SKM-1 (cell line): Measurements from ENCODE around the gene BUD13.

Source experiments
- DNase-seq: peaks from one replicate; lab custom pipeline; 2025; ENCODE audit not compliant: unreplicated experiment; lab: John Stamatoyannopoulos, UW

Gene BUD13

GRCh38 chr11:116720895-116721294 is 51.9 kb downstream of the BUD13 start:
- no peak for DNase-seq

DNA sequence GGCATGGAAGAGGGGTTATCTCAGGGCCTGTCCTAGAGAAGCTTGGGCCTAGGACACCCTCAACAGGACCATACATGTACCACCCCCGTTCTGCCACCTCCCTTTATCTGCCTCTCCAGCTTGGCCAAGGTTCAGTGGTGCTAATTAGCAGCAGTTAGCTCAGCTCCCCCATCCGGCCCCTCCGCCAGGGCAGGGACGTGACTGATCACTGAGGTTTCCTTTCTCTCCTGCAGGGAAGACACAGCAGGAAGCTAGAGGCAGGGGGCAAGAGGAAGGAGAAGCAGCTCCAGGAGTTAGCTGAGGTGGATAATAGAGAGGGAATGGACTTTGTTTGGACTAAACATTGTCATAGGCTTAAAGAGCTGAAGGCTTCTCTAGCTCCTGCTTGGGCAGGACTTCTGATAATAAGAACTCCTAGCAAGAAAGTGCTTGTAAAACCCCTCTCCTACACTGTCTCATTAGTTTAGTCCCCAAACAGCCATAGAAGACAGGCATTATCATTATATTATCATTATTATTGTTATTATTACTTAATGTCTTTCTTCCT is 53.8 kb downstream of the BUD13 start:
- DNase-seq = no peak

DNA sequence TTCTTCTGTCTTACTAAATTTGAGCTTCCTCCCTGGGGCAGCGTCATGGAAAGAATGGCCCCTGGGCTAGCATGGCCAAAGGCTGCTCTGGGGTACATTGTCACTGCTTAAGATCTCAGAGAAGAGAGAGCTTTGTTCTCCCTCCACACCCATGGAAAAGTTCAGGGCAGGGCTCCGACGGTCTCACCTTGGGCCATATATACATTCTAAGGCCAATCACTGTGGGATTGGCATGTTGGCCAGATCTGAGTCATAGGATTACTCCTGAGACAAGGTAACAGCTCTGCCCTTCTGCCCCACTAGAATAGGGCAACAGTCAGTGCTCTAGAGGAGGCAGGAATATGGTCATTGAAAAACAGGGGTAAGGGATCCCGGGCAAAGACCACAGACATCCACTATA is 56.2 kb downstream of the BUD13 start:
- no peak for DNase-seq

GRCh38 chr11:116715383-116715782 is 57.4 kb downstream of the BUD13 start:
- DNase-seq = no peak

DNA sequence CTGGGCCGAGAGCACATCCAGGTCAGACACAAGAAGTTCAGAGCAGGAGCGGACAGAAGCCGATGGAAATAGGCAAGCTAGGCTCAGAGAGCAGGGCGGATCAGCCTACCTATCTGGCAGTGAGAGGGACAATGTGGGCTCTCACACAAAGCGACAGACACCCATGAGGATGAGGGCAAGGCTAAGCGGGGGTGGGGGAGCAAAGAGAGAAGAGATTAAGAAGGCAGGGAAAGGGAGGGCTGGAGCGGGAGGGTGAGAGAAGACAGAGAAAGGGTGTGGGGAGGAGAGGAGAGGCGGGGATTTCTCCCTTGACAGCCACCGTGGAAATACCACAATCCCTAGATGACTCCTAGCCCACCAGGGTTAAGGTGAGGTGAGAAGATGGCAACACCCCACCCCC is 57.9 kb downstream of the BUD13 start:
- DNase-seq = no peak

GRCh38 chr11:116712428-116712827 is 60.4 kb downstream of the BUD13 start:
- DNase-seq = no peak

GRCh38 chr11:116710762-116711161 is 62.0 kb downstream of the BUD13 start:
- no peak for DNase-seq

DNA sequence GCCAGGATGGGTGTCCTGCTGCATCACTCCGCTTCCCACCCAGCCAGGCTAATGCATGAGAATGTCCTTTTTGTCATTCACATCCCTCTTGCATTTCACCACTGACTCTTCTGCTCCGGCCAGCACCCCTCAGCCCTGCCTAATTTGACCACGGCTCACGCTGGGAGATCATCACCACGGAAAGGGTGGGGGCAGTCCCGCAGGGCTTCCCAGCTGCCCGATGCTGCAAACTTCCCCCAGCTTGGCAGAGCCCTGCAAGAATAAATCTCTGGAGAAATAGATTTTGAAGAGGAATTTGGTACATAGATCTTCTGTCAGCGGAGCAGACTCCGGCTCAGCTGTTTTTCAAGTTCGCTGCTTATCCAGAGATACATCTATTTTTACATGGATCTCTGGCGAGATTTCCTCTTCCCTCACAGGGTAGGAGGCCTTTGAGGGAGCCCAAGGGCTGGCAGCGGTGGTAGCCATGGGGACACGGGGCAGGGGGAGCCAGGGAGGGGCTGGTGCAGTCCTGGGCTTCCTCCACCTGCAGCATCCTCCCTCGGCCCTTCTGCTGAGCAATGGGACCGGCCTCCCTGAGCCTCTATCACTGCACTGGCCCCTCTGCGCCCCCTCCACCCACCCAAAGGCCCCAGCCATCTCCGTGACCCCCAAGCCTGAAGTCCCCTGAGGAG is 62.6 kb downstream of the BUD13 start:
- DNase-seq = no peak

GRCh38 chr11:116707746-116708145 is 65.0 kb downstream of the BUD13 start:
- no peak for DNase-seq

DNA sequence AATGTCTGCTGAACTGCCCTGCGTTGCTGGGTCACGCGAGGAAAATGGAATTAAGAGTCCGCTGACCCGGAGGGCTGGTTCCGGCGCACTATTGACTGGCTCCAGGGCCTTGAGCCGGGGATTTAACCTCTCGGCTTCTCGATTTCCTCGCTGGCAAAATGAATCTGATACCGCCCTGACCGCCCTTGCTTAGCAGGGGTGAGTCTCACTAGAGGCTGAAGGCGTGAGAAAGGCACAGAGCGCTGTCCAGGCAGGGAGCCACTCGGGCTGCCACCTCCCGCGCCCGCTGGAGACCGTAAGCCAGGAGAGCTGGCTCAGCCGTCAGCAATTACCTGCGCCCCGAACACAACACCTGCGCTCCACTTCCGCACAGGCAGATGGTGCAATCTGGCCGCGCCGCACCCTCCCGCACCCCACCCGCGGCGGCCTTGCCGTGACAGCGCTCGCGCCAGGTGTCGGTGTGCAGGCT is 65.6 kb downstream of the BUD13 start:
- DNase-seq = no peak

DNA sequence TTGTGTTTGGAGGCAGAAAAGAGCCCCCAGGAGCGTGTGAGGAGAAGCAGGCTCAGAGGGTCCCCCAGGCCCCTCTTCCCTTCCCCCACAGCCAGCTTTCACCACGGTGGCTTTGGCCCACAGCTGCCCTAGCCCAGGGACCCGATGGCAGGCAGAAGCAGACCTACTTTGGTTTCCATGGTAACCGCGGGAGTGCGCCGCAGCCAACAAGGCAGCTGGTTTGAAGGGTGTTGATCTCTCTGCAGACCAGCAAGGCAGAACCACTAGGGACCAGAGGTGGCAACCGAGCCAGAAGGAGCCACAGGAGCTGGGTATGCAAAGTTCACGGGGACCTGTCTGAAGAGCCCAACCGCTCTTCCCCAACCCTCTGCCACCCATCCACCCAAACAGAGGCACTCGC is 69.4 kb downstream of the BUD13 start:
- no peak for DNase-seq

DNA sequence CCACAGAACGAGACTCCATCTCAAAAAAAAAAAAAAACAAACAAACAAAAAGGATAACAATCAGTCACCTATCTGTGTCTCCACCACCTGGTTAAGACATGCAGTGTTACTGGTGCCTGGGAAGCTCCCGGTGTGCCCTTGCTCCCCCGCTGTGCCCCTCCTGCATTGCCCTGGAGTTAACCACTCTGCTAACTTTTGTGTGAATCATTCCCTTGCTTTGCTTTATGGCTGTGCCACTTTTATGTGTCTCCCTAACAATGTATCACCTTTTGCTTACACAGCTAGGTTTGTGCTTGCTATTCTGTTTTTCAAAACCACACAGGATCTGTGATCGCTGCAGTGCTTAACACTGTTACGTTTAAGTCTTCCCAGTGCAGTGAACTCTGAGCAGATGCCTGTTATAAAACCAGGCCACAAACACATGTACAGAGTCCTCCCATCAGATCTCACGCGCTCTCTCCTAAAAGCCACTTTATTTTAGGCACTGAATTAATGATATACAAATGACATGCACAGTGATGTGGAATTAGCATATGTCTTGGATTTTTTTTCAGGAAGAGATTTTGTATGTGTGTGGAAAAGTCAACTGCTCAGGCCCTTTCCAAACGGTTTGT is 69.9 kb downstream of the BUD13 start:
- DNase-seq = no peak

- DNase-seq = no peak
Measured at GRCh38 chr11:116701876-116702275, 70.9 kb downstream of the BUD13 start.

- no peak for DNase-seq
Measured at GRCh38 chr11:116701297-116701801, 71.4 kb downstream of the BUD13 start.

DNA sequence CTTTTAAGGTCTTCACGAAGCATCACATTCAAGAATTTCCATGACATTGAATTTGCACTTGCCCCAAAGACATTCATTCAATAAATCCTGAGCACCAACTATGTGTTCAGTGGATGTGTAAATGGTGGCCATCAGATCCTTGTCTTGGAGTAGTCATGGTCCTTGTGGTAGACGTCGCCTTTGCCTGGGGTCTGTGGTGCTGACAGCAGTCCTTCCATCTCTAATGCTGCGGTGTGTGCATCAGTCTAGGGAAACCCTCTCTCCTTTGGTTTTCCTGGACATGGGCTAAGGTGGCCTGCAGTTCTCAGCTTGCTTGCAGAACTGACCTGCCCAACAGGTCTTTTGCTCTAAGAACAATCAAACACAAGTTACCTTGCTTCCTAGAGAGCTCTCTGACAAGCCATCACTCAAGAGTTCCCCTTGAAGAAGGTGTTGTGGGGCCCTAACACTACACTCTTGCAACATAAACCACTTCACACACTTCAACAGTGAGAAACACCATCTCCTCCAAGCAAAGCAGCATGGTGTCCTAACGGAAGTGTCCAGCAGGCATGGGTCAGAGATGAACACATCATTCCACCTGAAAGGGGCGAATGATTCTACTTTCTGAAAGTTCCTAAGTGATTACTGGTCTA is 72.1 kb downstream of the BUD13 start:
- DNase-seq = no peak
